IMR-90 (cell line): Measurements from ENCODE around the gene FAM83B. TPM values are rescaled to one million over a fixed set of nuclear protein-coding genes. Genes with fewer than 3 reads are reported as not detected.

ENCODE experiments used
- ATAC-seq: fragments of 200-7000 bp; cut with Tn5 transposase; 2 replicates; pipeline ENCODE4 v1.9.1; 2020; ENCODE audit warnings: low read depth, mild to moderate bottlenecking, moderate library complexity
- BruUV-seq: library from RNA; stranded (reverse); fragments of 400-500 nt; replicated peaks from 2 replicates; lab custom pipeline; 2021; lab: Mats Ljungman, UMichigan
- CTCF ChIA-PET: fragments of 300-600 bp; formaldehyde crosslinking; extraction: SDS; loops from one replicate; lab custom pipeline; 2021; ENCODE audit warnings: antibody characterized with exemption; lab: Yijun Ruan, JAX
- POLR2A ChIA-PET: fragments of 300-600 bp; sonication (Branson Sonifier 250); formaldehyde crosslinking; loops from one replicate; lab custom pipeline; 2022; ENCODE audit warnings: antibody characterized with exemption; ENCODE audit not compliant: unreplicated experiment; lab: Charles Lee
- DNase-seq: peaks from one replicate; pipeline ENCODE4 v3.0.0; 2013
- H2AFZ ChIP-seq: replicated peaks from 2 replicates; pipeline ENCODE3; 2013; ENCODE audit warnings: low read length, mild to moderate bottlenecking; ENCODE audit not compliant: poor library complexity
- H2AK5ac ChIP-seq: 2 replicates; pipeline ENCODE4 v1.6.1; 2013; ENCODE audit warnings: low read depth, low read length, inconsistent platforms
- H2AK9ac ChIP-seq: replicated peaks from 2 replicates; pipeline ENCODE3; 2013; ENCODE audit warnings: mild to moderate bottlenecking, low read depth, low read length, moderate library complexity; ENCODE audit not compliant: poor library complexity
- H2BK120ac ChIP-seq: 2 replicates; pipeline ENCODE4 v1.6.1; 2013; ENCODE audit warnings: low read depth, low read length, inconsistent platforms
- H2BK15ac ChIP-seq: 3 replicates; pipeline ENCODE4 v1.6.1; 2013; ENCODE audit warnings: low read depth, low read length, inconsistent platforms
- H2BK20ac ChIP-seq: 2 replicates; pipeline ENCODE4 v1.6.1; 2013; ENCODE audit warnings: low read depth, mild to moderate bottlenecking, inconsistent platforms, low read length, moderate library complexity
- H2BK5ac ChIP-seq: 2 replicates; pipeline ENCODE4 v1.6.1; 2013; ENCODE audit warnings: mild to moderate bottlenecking, low read depth, low read length, inconsistent platforms; ENCODE audit not compliant: poor library complexity, severe bottlenecking
- H3K14ac ChIP-seq: replicated peaks from 2 replicates; pipeline ENCODE4 v1.6.1; 2013; ENCODE audit warnings: low read depth, low read length, inconsistent platforms
- H3K18ac ChIP-seq: 2 replicates; pipeline ENCODE4 v1.6.1; 2013; ENCODE audit warnings: low read depth, low read length, control low read depth
- H3K23ac ChIP-seq: 2 replicates; pipeline ENCODE4 v1.6.1; 2013; ENCODE audit warnings: low read depth, low read length, inconsistent platforms
- H3K27ac ChIP-seq: 2 replicates; pipeline ENCODE4 v1.5.1; 2013; ENCODE audit warnings: mild to moderate bottlenecking, control low read depth, low read length; ENCODE audit not compliant: insufficient read depth
- H3K27me3 ChIP-seq: 2 replicates; pipeline ENCODE4 v1.6.1; 2013; ENCODE audit warnings: low read length; ENCODE audit not compliant: control insufficient read depth, insufficient read depth
- H3K36me3 ChIP-seq: 2 replicates; pipeline ENCODE4 v1.6.1; 2013; ENCODE audit warnings: low read length, mixed read lengths; ENCODE audit not compliant: control insufficient read depth, insufficient read depth
- H3K4ac ChIP-seq: 2 replicates; pipeline ENCODE4 v1.6.1; 2013; ENCODE audit warnings: low read depth, low read length, inconsistent platforms
- H3K4me1 ChIP-seq: 2 replicates; pipeline ENCODE4 v1.6.1; 2013; ENCODE audit warnings: low read length, mixed read lengths; ENCODE audit not compliant: control insufficient read depth, insufficient read depth
- H3K4me2 ChIP-seq: 2 replicates; pipeline ENCODE4 v1.6.1; 2013; ENCODE audit warnings: low read depth, mild to moderate bottlenecking, control low read depth, low read length, moderate library complexity
- H3K4me3 ChIP-seq: 2 replicates; pipeline ENCODE4 v1.5.1; 2013; ENCODE audit warnings: low read depth, mild to moderate bottlenecking, control low read depth, low read length, moderate library complexity; ENCODE audit not compliant: insufficient read depth
- H3K56ac ChIP-seq: 2 replicates; pipeline ENCODE4 v1.6.1; 2013; ENCODE audit warnings: low read length, inconsistent platforms; ENCODE audit not compliant: insufficient read depth; ENCODE audit errors: extremely low read depth
- H3K79me1 ChIP-seq, 2 experiments: 2 replicates each; pipeline ENCODE4 v1.6.1; 2013; ENCODE audit warnings: low read length in 2 of 2, inconsistent platforms in 1 of 2, low read depth in 1 of 2
- H3K9ac ChIP-seq: 2 replicates; pipeline ENCODE4 v1.6.1; 2013; ENCODE audit warnings: low read depth, low read length, control low read depth
- H3K9me1 ChIP-seq: 2 replicates; pipeline ENCODE4 v1.6.1; 2013; ENCODE audit warnings: low read length, inconsistent platforms; ENCODE audit not compliant: insufficient read depth
- H3K9me3 ChIP-seq: 2 replicates; pipeline ENCODE4 v1.6.1; 2013; ENCODE audit warnings: low read length; ENCODE audit not compliant: control insufficient read depth, insufficient read depth
- H4K20me1 ChIP-seq: 2 replicates; pipeline ENCODE4 v1.6.1; 2013; ENCODE audit warnings: low read length, inconsistent platforms; ENCODE audit not compliant: insufficient read depth
- H4K5ac ChIP-seq: 2 replicates; pipeline ENCODE4 v1.6.1; 2013; ENCODE audit warnings: mild to moderate bottlenecking, low read depth, low read length, control low read depth
- H4K8ac ChIP-seq, 2 experiments: 2 replicates each; pipeline ENCODE4 v1.6.1; 2013; ENCODE audit warnings: low read depth in 2 of 2, low read length in 2 of 2, control low read depth in 1 of 2, inconsistent platforms in 1 of 2
- H4K91ac ChIP-seq: 2 replicates; pipeline ENCODE4 v1.6.1; 2013; ENCODE audit warnings: low read depth, low read length, inconsistent platforms; ENCODE audit not compliant: insufficient read depth
- MAFK ChIP-seq: IDR thresholded peaks from 2 replicates; pipeline ENCODE4 v1.6.1; 2012; ENCODE audit warnings: low read depth, low read length, improper control_type of control experiment
- WGBS, 2 experiments: methylation state at CpG; one replicate each; pipeline versions ENCODE4 v1.1.5 to v1.1.7; 2013; ENCODE audit warnings: missing lambda C conversion rate in 2 of 2; ENCODE audit not compliant: insufficient read length in 1 of 2; ENCODE audit errors: extremely low coverage in 2 of 2; 5-methylcytosine and 5-hydroxymethylcytosine counted together
- dilution Hi-C: fragments of 300-500 bp; cut with HindIII; formaldehyde crosslinking; loops from one replicate; pipeline ENCODE4 v1.14.3; 2018; ENCODE audit warnings: low sequenced_read_pairs; ENCODE audit not compliant: unreplicated experiment
- in situ Hi-C: fragments of 300-500 bp; cut with MboI; formaldehyde crosslinking; loops from 3 replicates; pipeline ENCODE4 v1.14.3; 2019; ENCODE audit warnings: low sequenced_read_pairs, inconsistent platforms, mixed read lengths
- intact Hi-C: fragments of 100-400 bp; cut with micrococcal nuclease; formaldehyde crosslinking; loops from 2 replicates; pipeline ENCODE4 v1.10.0; 2022
- polyA plus RNA-seq, 3 experiments: library from polyadenylated mRNA; depleted of rRNA; stranded (reverse); fragments of >200 nt; gene quantifications; 2 replicates each; pipeline ENCODE4 v1.2.3, GENCODE V29; 2012; ENCODE audit warnings: low replicate concordance in 1 of 3
- total RNA-seq: library from RNA; depleted of rRNA; stranded (reverse); fragments of >200 nt; gene quantifications from 2 replicates; pipeline ENCODE4 v1.2.3, GENCODE V29; 2012

The FAM83B gene
- total and polyA plus RNA-seq, 2 of the 4 experiments (the other 2 are of a cell fraction) = 0.02 to 0.18 TPM

GRCh38 chr6:54835176-54835575 lies 11.4 kb upstream of the FAM83B start:
- H3K4me1 ChIP-seq = no peaks in the 10 kb centered on the region
- H3K79me1 ChIP-seq = no peaks in the 10 kb centered on the region
- H2BK20ac ChIP-seq = no peak overlapping the region
- H2BK5ac ChIP-seq = no peak overlapping the region
- no peak for DNase-seq
- ChIA-PET CTCF (no interaction called here), POLR2A (no interaction called here)
- no peak overlapping the region for H3K56ac ChIP-seq
- no peak overlapping the region for H4K8ac ChIP-seq
- no peak overlapping the region for H4K91ac ChIP-seq
- no peak overlapping the region for H3K4me2 ChIP-seq
- H2AFZ ChIP-seq = no peak overlapping the region
- H3K9me3 ChIP-seq = no peaks in the 10 kb centered on the region
- H3K18ac ChIP-seq = no peak overlapping the region
- WGBS, 2 experiments = no CpG with 5 or more reads among the region's 1 CpG
- H4K5ac ChIP-seq = no peak overlapping the region
- no peak overlapping the region for H3K27ac ChIP-seq
- no peaks in the 10 kb centered on the region for H3K36me3 ChIP-seq
- in situ Hi-C loops = no loop called here
- H3K4me3 ChIP-seq = no peak overlapping the region
- H2AK5ac ChIP-seq = no peak overlapping the region
- no peak for TF ChIP-seq MAFK
- no peak overlapping the region for H3K4ac ChIP-seq
- H2BK15ac ChIP-seq = no peak overlapping the region
- peak overlapping the region; percentile 51; the same call in 1 of the 2 replicates for H3K14ac ChIP-seq
- dilution Hi-C loops = no loop called here
- H4K20me1 ChIP-seq = no peaks in the 10 kb centered on the region
- no peak overlapping the region for H3K9ac ChIP-seq
- H3K23ac ChIP-seq = no peak overlapping the region
- no peaks in the 10 kb centered on the region for H3K9me1 ChIP-seq
- no peak for ATAC-seq
- H2AK9ac ChIP-seq = no peak overlapping the region
- BruUV-seq = no TSS peak
- no peaks in the 10 kb centered on the region for H3K27me3 ChIP-seq
- no peak overlapping the region for H2BK120ac ChIP-seq
- intact Hi-C loops = no loop called here
